Left lung (tissue), 10 donors: Measurements from ENCODE around the gene MFRP. TPM values are rescaled to one million over a fixed set of nuclear protein-coding genes. Genes with fewer than 3 reads are reported as not detected.

Source experiments
- ATAC-seq: fragments of 200-7000 bp; cut with Tn5 transposase; one replicate; pipeline ENCODE4 v1.9.1; 2020; ENCODE audit warnings: moderate library complexity
- DNase-seq, 4 donors: peaks; one replicate each; pipeline ENCODE4 v3.0.0-alpha.2; 2013 to 2020
- H3K27ac ChIP-seq, 2 donors: fragments of 200-600 bp; sonication (generic) in 1 of 2; one replicate each; pipeline versions ENCODE4 v1.5.0 to v1.8.0; 2020 to 2021
- H3K27me3 ChIP-seq, 2 donors: fragments of 200-600 bp; sonication (generic) in 1 of 2; one replicate each; pipeline versions ENCODE4 v1.5.0 to v1.8.0; 2020 to 2021
- H3K36me3 ChIP-seq, 2 donors: fragments of 200-600 bp; sonication (generic) in 1 of 2; one replicate each; pipeline versions ENCODE4 v1.5.0 to v1.8.0; 2020 to 2021
- H3K4me1 ChIP-seq, 2 donors: fragments of 200-600 bp; one replicate each; pipeline ENCODE4 v1.8.0; 2021
- H3K4me3 ChIP-seq, 2 donors: fragments of 200-600 bp; sonication (generic) in 1 of 2; one replicate each; pipeline versions ENCODE4 v1.5.0 to v1.8.0; 2020 to 2021; ENCODE audit warnings: mild to moderate bottlenecking in 1 of 2
- H3K9me3 ChIP-seq, 2 donors: fragments of 200-600 bp; sonication (generic) in 1 of 2; one replicate each; pipeline versions ENCODE4 v1.5.0 to v1.8.0; 2020 to 2021
- intact Hi-C, 2 donors: fragments of 100-400 bp; cut with DNase I; formaldehyde crosslinking; loops; one replicate each; pipeline versions ENCODE4 v1.11.2 to v1.14.2; 2022
- polyA plus RNA-seq, 6 donors: library from polyadenylated mRNA; unstranded; fragments of 120-200 nt; gene quantifications; one replicate each; pipeline ENCODE4 v1.2.1, GENCODE V29; 2013; ENCODE audit not compliant: insufficient read length in 6 of 6
- total RNA-seq, 2 donors: library from RNA; stranded (reverse); fragmentation: NEBNext Ultra II Directional; extraction: Animal tissue kit (Norgen Biotek cat#: 25700); gene quantifications; one replicate each; pipeline ENCODE4 v1.2.1, GENCODE V29; 2021
- TF ChIP-seq, protein P1 (sequence below), 2 donors: fragments of 200-600 bp; sonication (generic) in 1 of 2; IDR thresholded peaks; one replicate each; pipeline versions ENCODE4 v1.5.0 to v1.8.0; 2021; ENCODE audit warnings: antibody characterized with exemption in 2 of 2
- donor health status: DM: no; HTN: yes; CAD: no.
- donor health status: DM: no; HTN: no; CAD: no.

Gene MFRP
- total and polyA plus RNA-seq, 8 donors: 0.04 to 0.07 TPM; not detected in 6

DNA sequence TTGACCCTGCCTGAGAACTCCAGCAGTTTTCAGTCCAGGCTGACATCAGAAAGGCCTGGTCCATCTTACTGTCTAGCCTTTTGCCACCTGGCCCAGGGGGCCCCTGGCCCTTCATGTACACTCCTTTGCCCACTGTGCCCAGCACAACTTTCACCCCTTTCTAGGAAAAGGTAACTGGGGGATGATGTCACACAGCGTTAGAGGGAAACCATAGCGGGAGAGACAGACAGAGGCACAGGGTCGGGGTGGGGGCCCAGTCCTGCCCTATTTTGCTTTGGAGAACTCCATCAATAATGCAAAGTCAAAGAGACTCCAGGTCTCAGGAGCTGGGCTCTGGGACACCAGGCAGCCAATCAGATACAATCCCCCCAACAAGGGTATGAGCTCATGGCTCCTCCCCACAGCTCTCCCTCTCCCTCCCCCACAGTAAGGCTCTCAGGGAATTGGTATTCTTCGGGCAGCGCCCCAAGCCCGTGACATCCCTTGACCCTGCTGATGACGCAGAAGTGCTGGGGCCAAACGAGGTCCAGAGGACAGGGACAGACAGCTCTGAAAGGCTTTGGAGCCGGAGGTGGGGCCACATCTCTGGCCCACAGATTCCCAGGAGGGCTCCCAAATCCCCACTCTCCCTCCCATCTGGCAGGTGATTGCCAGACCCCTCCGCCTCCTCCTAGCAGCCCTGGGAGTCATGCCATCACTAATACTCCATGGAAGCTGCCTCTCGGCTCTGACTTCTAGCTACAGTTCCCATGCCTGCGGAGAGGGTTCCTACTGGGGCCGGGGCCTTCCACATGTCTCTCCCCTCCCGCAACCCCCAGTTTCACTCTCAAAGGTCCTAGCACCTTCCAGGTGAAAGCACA, 29.1 kb upstream of the MFRP start:
- no peaks in the 10 kb centered on the region for H3K36me3 ChIP-seq
- ATAC-seq (peak; percentile 18), DNase-seq (peak in 1 of 4 donors; percentile 69)
- peaks cover 6 to 16% of the 10 kb centered on the region in 2 donors for H3K4me1 ChIP-seq
- peaks cover 0 to 3% of the 10 kb centered on the region in 2 donors for H3K27me3 ChIP-seq
- no peaks in the 10 kb centered on the region for H3K9me3 ChIP-seq
- no peak overlapping the region for H3K4me3 ChIP-seq
- intact Hi-C loops: no loop called here
- TF ChIP-seq, protein P1, sequence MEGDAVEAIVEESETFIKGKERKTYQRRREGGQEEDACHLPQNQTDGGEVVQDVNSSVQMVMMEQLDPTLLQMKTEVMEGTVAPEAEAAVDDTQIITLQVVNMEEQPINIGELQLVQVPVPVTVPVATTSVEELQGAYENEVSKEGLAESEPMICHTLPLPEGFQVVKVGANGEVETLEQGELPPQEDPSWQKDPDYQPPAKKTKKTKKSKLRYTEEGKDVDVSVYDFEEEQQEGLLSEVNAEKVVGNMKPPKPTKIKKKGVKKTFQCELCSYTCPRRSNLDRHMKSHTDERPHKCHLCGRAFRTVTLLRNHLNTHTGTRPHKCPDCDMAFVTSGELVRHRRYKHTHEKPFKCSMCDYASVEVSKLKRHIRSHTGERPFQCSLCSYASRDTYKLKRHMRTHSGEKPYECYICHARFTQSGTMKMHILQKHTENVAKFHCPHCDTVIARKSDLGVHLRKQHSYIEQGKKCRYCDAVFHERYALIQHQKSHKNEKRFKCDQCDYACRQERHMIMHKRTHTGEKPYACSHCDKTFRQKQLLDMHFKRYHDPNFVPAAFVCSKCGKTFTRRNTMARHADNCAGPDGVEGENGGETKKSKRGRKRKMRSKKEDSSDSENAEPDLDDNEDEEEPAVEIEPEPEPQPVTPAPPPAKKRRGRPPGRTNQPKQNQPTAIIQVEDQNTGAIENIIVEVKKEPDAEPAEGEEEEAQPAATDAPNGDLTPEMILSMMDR (IDR thresholded peaks at IDR 0.05): no peak
- H3K27ac ChIP-seq: peak overlapping the region in 1 of 2 donors; percentile 33

DNA sequence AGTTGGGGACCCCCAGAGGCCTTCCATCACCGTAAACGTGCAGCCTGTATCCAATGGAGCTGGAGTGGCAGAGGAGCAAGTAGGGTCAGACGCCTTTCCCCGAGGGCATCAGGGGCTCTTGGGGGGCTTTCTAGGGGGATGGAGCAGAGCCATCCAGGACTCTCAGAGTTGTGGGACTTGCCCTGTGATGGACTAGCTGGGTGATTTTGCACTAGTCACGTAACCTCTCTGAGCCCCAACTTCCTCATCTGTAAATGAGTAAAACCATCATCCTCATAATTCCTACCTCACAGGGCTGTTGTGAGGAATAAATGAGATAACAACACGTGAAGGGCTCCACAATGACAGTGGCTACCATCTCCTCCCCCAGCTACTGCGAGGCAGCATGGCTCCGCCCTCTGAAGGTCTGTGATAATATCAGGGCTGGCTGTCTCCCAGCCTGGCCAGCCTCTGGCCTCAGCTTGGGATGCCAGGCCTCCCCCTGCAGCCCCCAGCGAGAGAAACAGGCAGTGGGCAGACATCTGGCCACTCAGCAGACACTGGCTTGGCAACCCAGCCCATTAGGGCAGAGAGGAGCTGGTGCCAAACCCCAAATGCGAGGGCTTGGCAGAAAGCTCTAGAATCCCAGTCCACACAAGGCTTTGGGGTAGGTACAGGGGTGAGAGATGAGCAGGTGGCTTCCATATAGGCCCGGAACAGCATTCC, 28.3 kb upstream of the MFRP start:
- Histone ChIP-seq H3K27me3 (no peaks in the 10 kb centered on the region), H3K36me3 (no peaks in the 10 kb centered on the region), H3K4me3 (no peak overlapping the region), H3K27ac (no peak overlapping the region), H3K4me1 (peaks cover 11 to 19% of the 10 kb centered on the region in 2 donors), H3K9me3 (no peaks in the 10 kb centered on the region)
- DNase-seq (no peak), ATAC-seq (no peak)
- intact Hi-C loops: no loop called here
- TF ChIP-seq, protein P1 (IDR thresholded peaks at IDR 0.05): no peak

DNA sequence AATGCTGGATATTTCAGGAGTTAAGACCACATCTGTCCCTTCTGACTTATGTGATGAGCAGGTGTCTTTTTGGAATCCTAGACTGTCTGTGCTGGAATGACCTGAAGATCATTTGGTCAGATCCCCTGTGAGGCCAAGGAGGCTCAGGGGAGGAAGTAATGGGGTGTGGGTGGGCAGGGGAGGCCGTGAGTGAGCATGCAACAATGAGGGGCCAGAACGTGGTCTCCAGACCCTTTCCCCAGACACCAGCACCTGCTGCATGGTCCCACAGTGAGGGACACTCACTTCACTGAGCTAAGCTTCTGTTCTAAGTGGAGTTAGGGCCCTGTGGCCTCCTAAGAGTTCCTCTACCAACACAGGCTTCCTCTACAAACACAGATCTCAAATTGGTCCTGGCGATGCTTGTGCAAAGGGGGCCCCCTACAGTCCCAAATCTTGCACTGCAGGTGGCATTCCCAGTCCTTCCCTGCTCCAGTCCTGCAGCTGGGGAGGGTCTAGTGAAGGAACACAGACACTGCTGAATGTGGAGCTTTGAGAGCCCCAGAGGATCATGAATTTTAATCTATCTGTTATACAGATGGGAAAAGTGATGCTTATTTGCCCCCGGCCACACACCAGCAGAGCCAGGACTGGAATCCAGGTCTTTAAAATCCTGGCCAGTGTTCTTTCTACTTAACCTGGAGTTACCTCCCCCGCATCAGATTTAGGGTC, 27.6 kb upstream of the MFRP start:
- DNase-seq (peak in 2 of 4 donors; percentile 63 to 74), ATAC-seq (peak; percentile 75)
- no peak overlapping the region for H3K4me3 ChIP-seq
- TF ChIP-seq, protein P1 (IDR thresholded peaks at IDR 0.05): peak; percentile 82 to 89
- no peaks in the 10 kb centered on the region for H3K9me3 ChIP-seq
- H3K4me1 ChIP-seq: peaks cover 11 to 19% of the 10 kb centered on the region in 2 donors
- no peaks in the 10 kb centered on the region for H3K27me3 ChIP-seq
- H3K36me3 ChIP-seq: no peaks in the 10 kb centered on the region
- H3K27ac ChIP-seq: no peak overlapping the region
- intact Hi-C loops: no loop called here

DNA sequence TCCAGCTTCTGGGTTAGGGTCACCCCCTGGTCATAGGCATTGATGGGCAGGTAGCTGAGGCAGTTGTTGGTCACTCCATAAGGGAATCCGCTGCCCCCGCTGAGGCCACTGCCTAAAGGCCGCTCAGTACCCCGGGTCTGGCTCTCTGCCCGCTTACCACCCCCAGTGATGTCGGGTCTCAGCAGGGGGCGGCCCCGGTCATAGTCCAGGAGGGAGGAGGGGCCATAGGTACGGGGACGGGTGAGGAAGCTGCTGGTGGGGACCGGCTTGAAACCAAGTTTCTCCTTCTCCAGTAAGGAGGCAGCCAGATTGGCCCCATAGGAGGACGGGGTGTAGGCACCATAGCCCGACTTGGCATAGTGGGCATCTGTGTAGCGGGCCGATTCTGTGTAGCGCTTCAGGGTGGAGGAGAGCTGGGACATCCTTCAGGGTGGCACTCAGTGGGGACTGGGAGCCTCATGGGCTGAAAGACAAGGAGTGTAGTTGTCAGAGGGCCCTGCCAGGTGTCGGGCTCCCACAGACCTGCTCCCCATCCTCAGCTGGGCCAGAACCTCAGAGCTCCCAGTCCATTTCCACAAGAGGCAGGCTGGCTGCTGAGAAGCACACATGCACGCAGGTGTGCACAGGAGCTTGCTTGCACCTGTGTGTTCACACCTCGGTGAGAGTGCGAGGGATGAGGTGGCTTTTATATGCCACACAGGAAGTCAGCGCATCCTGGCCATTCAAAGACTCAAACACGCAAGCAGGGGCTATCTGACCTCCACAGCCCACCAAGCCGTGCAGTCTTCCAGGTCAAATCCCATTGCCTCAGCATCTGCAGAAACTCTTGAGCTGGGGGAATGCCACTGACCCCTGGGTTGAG, 26.8 kb upstream of the MFRP start:
- H3K27me3 ChIP-seq: no peaks in the 10 kb centered on the region
- intact Hi-C loops: no loop called here
- no peaks in the 10 kb centered on the region for H3K36me3 ChIP-seq
- H3K27ac ChIP-seq: no peak overlapping the region
- peaks cover 18 to 26% of the 10 kb centered on the region in 2 donors for H3K4me1 ChIP-seq
- H3K4me3 ChIP-seq: no peak overlapping the region
- H3K9me3 ChIP-seq: no peaks in the 10 kb centered on the region
- TF ChIP-seq, protein P1 (IDR thresholded peaks at IDR 0.05): no peak
- DNase-seq (no peak), ATAC-seq (no peak)
